COLO668 (cell line): ENCODE data around the gene ITPKA.

Experiments used
- DNase-seq: peaks from one replicate; lab custom pipeline; 2025; ENCODE audit not compliant: unreplicated experiment; lab: John Stamatoyannopoulos, UW

The ITPKA gene

DNA sequence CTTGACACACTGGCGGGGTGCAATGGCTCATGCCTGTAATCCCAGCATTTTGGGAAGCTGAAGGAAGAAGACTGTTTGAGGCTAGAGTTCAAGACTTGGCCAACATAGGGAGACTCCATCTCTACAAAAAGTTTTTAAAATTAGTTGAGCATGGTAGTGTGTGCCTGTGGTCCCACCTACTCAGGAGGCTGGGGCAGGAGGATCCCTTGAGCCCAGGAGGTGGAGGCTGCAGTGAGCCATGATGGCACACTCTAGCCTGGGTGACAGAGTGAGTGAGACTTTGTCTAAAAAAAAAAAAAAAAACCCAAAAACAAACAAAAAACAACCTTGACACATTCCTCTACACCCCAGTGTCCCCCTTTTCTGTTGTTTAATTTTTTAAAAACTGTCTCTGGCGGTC, 4.0 kb upstream of the ITPKA start:
- no peak for DNase-seq

DNA sequence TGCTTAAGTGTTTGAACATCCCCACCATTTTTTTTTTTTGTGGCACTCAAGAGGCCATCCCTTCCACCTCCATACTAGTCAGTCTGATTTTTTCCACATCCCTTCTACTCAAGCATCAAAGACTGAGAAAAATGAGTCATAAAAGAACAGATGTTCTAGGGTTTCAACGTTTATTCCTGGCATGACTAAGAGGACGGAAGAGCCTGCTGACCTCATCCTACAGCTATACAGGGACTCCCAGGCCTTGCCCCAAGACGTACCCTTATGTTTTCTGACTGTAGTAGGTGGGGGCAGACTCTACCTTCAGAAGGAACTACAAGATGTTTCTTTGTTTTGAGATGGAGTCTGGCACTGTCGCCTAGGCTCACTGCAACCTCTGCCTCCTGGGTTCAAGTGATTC, 3.3 kb upstream of the ITPKA start:
- DNase-seq: no peak

DNA sequence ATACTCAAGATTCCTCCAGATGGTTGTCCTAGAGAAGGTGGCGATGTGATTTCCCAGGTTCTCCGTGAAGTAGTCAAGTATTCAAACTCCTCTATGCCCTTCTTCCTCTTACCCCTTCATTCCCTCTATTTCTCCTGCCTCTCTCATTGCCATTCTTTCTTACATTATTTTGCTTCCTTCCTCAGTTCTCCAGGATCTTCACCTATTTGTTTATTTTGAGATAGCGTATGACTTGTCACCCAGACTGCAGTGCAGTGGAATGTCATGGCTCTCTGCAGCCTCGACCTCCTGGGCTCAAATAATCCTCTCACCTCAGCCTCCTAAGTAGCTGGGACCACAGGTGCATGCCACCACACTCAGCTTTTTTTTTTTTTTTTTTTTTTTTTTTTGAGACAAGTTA, 1.8 kb upstream of the ITPKA start:
- DNase-seq: no peak

DNA sequence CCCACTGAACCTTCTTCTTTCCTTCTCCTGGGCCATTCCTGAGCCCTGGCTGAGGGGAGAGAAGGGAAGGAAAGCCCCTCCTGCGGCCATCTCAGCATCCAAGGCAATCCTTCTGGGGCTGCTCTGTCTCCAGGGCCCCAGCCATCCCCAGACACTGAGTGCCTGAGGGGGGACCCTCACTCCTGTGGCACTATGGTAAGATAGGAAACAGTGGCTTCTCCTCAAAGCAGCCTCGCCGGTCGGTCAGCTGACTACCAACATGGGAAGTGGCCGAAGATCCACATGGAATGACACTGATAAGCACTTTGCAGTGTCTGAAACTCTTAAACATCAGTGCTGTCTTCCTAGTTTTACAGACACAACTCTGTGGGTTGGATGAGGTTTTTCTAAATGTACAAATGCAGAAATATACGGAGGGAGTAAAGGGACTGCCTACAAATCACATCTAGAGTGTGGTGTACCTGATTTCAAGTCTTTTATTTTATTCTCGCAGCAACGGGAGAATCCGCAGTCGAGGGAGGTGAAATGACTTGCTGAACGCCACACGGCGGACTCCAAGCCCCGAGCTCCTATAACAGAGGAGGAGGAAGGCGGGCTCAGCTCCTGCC, 973 bp upstream of the ITPKA start:
- DNase-seq: no peak

DNA sequence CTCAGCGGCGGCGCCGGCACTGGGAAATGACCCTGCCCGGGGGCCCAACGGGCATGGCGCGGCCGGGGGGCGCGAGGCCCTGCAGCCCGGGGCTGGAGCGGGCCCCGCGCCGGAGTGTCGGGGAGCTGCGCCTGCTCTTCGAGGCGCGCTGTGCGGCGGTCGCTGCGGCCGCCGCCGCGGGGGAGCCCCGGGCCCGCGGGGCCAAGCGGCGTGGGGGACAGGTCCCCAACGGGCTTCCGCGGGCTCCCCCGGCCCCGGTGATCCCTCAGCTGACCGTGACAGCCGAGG, 172 bp downstream of the ITPKA start:
- DNase-seq: no peak

DNA sequence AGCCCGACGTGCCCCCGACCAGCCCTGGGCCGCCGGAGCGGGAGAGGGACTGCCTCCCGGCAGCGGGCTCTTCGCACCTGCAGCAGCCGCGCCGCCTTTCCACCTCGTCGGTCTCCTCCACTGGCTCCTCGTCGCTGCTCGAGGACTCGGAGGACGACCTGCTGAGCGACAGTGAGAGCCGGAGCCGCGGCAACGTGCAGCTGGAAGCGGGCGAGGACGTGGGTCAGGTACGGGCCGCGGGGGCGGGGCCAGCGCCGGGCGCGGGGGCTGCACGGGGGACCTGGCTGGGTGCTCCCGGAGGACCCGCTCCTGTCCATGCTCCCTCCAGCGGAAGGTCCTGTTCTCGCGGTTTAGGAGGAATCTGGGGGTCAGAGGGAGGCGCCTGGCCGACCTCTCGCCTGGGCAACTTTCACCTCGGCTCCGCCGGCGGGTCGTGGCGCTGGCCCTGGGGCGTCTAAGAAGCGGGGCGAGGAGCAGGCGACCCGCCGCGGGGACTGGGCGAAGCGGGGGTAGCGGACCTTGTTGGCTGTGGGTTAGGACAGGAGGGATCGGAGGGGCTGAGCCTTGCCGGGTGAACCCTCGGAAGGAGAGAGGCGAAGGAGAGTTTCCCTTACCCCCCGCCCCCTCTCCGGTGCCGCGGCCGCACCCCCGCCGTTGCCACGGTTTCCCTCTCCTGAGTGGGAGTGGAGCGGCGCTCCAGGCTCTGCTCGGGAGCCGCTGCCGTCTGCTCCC, 682 bp downstream of the ITPKA start:
- DNase-seq: peak; percentile 71

DNA sequence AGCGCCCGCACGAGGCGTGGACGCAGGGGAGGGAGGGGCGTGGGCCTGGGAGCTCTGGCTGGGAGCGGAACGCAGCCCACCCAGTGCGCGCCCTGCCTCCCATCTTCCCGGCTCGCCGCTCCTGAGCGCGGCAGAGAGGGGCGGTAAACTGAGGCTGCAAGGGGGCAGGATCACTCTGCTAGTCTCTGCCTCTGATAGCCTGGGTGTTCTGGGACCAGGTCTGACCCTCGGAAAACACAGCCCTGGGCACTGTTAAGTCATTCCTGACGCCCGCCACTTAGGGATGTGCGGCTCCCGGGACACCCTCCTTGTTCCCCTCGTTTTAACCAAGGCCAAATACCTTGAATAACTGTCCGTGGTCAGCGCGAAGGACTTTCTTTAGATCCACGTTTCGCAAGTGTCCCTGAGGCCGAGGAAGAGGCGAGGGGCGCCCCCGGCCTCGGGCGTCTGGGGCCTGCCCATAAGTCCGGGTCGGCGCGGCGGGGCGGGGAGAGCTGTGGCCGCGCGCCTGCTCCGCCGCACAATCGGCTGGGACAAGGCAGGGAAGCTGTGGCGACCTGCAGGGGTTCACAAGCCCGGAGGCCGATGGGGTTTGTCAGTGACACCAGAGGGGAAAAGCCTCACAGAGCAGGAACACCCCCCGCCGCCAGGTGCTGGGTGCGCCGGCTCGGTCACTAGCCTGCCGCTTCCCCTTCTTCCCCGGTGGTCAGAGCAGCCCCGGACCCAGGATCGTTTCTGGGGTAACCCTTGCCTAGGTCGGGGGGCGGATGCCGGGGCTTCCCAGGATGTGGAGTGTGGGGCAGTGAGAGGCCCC, 1.5 kb downstream of the ITPKA start:
- peak; percentile 81 for DNase-seq

DNA sequence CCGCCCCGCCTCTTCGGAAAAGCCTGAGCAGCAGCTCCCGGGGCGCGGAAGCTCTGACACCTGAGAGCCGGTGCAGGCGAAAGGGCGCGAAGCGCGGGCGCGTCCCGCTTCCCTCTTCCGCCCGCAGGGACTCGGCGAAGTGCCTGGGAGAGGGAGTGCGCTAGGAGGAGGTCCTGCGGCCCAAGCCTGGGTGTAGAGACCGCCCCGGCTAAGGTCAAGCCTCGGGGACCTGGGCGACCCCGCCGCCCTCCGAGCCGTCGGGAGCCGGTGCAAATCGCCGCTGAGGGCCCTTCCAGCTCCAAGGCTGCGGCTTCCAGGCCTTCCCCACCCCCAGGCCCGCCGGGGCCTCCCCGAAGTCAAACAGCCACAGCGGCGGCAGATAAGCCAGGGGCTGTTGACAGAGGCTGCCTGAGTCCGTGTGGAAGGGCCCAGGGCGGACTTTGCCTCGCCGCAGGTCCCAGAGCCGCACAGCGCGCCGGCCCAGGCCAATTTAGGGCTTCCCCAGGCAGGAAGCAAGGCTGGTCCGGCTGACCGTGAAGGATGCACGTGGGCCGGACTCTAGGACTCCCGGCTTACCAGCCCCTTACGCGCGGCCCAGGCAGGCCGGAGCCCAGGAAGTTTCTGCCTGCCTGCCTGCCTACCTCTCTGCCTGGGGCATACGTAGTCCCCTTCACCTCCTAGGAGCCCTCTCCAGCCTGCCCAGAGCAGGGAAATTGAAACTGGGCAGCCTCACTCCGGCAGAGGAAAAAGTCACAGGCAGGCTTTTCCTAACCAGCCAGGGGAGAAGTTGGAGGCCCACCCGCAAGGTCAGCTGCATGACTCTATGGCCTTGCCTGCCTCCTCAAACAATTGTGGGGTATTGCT, 2.3 kb downstream of the ITPKA start:
- DNase-seq: peak; percentile 82

DNA sequence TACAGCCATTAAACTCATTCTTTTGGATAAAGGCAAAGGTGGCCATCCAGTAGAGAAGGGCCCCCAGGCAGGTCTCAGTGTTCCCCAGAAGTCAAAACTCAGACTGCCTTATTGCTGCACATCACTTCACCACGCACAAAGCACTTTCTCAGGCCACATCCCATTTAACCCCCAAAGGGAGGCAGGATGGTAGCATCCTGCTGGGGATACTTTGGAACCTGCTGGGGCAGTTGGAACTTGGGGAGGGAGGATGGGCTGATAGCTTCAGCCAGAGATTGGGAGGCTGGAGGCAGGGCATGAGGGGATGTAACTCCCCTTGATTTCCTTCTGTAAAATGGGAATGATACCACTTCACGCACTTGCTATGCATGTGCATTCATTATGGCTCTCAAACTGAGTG, 5.0 kb downstream of the ITPKA start:
- no peak for DNase-seq

DNA sequence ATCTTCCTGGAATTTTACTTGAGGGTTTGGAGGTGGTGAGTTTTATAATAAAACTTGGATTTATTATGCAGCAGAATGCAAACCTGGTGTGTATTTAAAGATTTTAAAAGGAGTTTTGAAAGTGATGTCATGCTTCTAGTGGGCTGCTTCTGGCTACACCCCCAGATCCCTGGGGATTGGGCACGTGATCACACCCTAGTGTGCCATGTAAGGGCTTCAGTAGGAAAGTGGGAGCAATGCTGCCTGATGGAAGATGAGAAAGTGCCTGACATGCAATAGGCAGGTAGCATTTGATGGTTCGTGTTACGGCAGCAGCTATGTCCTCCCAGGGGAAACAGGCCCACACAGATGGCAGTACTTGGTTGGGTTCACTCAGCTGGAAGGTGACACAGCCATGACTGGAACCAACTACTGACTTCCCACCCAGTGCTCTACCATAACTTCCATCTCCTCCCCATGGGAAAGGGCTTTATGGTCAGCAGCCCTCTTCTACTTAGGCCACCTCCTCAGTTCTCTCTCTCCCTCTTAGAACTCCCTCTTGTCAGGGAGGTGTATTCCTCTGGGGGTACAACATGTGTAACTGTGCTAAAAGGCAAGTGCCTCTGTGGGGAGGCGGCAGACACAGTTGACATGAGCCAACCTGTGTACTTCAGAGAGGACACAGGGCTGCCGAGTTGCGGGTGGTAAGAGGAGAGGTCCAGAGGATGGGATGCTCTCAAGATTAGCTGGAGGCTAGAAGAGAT, 5.6 kb downstream of the ITPKA start:
- DNase-seq: no peak

DNA sequence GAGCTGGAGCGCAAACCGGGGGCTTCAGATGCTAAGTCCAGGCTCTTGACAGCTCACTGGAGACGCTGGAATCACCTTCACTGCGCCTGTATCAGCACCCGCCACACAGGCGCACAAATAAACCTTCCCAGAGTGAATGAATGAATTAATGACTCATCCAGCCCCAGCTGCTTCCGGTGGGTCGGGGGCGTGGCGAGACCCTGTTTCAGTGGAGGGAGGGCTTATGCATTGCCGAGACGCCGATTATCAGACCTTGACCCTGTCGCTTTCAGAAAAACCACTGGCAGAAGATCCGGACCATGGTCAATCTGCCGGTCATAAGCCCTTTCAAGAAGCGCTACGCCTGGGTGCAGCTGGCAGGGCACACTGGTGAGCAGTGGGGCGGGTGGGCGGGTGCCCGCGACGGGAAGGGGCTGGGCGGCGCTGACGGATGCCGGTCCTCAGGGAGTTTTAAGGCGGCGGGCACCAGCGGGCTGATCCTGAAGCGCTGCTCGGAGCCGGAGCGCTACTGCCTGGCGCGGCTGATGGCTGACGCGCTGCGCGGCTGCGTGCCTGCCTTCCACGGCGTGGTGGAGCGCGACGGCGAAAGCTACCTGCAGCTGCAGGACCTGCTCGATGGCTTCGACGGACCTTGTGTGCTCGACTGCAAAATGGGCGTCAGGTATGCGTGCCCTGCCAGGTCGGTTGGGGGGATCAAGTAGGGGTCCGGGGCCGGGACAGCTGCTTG, 7.7 kb downstream of the ITPKA start:
- DNase-seq: no peak

DNA sequence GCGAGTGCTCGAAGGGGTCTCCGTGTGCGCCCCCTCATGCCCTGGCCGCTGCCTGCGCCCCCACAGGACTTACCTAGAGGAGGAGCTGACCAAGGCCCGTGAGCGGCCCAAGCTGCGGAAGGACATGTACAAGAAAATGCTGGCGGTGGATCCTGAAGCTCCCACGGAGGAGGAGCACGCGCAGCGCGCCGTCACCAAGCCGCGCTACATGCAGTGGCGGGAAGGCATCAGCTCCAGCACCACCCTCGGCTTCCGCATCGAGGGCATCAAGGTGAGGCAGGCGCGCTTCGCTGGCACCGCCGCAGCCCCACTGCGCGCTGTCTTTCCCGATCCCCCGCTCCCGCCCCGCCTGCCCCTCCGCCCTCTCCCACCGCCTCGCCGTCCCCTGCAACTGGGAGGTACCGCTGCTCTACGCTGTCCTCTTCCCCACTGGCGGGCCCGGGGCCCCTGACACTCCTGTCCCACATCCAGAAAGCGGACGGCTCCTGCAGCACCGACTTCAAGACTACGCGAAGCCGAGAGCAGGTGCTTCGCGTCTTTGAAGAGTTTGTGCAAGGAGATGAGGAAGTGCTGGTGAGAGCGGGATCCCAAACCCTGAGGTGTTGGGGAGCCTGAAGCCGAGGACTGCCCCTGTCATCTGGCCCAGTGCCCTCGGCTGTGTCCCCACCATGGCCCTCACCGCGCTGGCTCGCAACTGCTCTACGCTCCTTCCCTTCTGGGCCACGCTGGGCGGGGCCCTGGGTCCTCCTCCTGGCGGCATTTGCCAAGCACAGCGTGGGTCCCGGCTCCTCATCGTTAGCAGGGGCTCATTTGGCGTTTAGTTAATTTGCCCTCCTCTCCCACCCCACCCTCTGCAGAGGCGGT, 8.5 kb downstream of the ITPKA start:
- no peak for DNase-seq

DNA sequence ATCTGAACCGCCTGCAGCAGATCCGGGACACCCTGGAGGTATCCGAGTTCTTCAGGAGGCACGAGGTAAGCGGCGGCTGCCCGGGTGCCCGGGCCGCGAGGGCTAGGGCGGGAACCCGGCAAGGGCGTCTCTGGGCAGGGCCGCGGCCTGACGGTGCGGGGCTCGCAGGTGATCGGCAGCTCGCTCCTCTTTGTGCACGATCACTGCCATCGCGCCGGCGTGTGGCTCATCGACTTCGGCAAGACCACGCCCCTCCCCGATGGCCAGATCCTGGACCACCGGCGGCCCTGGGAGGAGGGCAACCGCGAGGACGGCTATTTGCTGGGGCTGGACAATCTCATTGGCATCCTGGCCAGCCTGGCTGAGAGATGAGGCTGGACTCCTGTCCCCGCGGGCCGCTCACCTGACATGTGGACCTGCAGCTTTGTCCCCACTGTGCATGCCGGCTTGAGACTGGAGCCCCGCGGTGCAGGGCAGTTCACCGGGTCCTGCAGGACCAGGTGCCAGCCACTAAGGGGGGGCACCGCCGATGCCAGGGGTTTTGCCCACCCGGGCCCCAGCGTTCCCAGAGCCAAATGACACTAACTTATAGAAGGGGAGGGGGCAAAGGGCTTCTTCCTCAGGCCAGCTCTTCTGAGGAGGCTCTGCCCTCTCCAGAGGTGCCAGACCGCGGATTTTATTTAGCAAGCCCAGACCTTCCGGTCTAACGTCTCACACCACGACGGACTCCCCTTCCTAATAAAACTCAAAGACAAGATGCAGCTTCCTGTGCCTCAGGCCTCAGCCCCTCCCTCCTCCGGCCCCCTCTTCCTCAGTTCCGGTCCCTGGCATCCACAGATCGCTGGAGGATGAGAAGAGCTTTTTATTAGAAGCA, 9.4 kb downstream of the ITPKA start:
- no peak for DNase-seq

DNA sequence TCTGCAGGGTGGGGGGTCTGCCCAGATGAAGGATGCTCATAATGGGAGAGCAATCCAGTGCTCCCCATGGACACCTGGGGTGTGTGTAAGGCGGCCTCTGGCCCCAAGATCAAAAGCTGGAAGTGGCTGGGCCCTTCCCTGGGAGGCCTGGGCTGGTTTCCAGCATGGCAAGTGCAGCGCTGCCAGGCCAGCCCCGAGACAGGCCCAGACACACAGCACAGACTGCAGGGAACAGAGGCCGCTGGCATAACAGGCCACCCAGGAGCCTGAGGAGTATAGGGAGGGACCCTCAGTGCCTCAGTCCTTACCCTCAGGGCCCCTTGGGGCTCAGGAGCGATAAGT, 10.0 kb downstream of the ITPKA start:
- no peak for DNase-seq

DNA sequence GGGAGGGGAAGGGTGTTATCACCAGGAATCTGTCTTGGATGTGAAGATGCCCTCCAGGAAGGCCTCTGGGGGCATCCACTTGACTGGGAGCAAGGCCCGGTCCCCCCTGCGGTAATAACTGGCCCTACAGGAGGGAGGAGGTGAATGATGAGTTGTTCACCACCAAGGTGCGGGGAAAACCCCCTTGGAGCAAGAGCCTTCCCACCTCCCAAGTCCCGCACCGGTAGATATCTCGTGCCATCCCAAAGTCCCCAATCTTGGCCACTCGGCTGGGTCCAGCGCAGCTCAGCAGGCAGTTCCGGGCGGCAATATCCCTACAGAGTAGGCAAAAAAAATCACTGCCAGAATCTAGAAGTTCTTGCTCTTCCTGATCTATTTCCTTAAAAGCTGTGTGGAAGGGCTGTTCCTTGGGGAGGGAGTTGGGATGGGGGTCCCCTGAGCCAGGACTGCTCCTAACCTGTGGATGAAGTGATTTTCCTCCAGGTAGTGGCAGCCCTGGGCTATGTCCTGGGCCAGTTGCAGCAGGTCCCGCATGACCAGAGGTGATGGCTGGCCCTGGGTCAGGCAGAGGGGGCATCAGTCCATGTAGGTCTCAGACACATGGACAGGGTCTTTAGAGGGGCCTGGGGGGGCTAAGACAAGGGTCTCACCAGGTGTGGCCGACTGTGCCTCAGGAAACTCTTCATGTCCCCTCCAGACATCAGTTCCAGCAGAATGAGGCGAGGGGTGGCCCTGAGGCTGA, 11.2 kb downstream of the ITPKA start:
- no peak for DNase-seq

DNA sequence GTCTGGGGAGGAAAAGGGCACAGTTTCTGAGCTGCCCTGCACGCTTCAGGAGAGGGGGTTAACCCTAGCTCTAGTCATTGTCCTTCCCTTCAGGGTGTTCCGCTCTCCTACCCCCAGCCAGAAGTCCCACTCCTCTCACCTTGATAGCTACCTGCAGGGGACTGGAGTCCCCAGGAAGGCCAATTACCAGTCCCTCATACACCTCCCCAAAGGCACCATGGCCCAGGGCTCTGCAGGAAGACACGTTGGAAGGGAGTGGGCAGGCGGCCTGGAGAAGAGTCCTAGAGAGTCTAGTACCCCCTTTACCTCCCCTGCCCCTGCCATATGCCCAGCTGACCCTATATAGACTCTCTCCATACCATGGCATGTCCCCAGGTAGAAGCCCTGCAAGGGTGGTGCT, 12.1 kb downstream of the ITPKA start:
- no peak for DNase-seq

DNA sequence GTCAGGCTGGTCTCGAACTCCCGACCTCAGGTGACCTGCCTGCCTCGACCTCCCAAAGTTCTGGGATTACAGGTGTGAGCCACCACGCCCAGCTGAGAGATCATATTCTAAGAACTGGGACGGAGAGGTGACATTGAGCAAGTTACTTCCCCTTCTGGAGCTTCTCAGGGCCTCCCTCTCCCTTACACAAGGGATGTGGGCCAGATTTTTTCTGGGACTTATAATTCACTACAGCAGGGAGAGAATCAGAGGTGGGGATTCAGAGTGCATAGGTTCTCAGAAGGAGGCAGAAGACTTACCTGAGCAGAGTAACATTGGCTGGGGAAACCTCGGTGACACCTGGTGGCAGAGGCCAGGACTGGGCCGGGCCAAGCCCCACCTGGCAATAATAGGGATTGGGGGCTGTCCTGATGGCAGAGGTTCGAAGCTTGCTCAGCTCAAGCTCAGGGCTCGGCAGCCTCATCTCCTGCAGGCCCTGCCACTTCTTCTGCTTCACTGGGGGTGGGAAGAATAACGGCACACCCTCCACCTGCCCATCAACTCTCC, 13.2 kb downstream of the ITPKA start:
- DNase-seq: no peak
